Gastrocnemius medialis (tissue), 4 donors: ENCODE measurements around the gene ENOSF1. TPM values are rescaled to one million over a fixed set of nuclear protein-coding genes. Genes with fewer than 3 reads are reported as not detected.
A peak's percentile ranks its signal among the peaks of the same experiment; 100 is the strongest.
"Not testable (repeated sequence)": the region's sequence is repeated elsewhere in the genome, so short reads cannot be mapped to it uniquely, and the experiment has no call there.

Experiments used
- ATAC-seq, 2 donors: fragments of 150-250 bp; one replicate each; pipeline ENCODE4 v1.9.1; 2016
- DNase-seq, 2 donors: peaks; one replicate each; pipeline ENCODE4 v3.0.0-alpha.2; 2019
- H3K27ac ChIP-seq, 4 donors: fragments of 200-600 bp; sonication (generic); 1 replicate in 1 of 4; 2 replicates in 3 of 4; pipeline ENCODE4 v1.5.1; 2016 to 2018; ENCODE audit warnings: mild to moderate bottlenecking in 2 of 4, moderate library complexity in 1 of 4
- H3K27me3 ChIP-seq, 3 donors: fragments of 200-600 bp; sonication (generic) in 2 of 3; 1 replicate in 1 of 3; 2 replicates in 2 of 3; pipeline versions ENCODE4 v1.5.1 to v1.6.0; 2016 to 2019; ENCODE audit warnings: mild to moderate bottlenecking in 1 of 3, moderate library complexity in 1 of 3
- H3K36me3 ChIP-seq, 2 donors: fragments of 200-600 bp; sonication (generic) in 1 of 2; one replicate each; pipeline ENCODE4 v1.5.1; 2017 to 2018
- H3K4me1 ChIP-seq, 2 donors: fragments of 200-600 bp; sonication (generic) in 1 of 2; one replicate each; pipeline ENCODE4 v1.5.1; 2016 to 2017; ENCODE audit warnings: mild to moderate bottlenecking in 2 of 2
- H3K4me3 ChIP-seq, 4 donors: fragments of 200-600 bp; sonication (generic) in 3 of 4; 1 replicate in 1 of 4; 2 replicates in 3 of 4; pipeline ENCODE4 v1.5.1; 2016 to 2019; ENCODE audit warnings: mild to moderate bottlenecking in 2 of 4
- H3K9me3 ChIP-seq, 3 donors: fragments of 200-600 bp; sonication (generic) in 2 of 3; 1 replicate in 1 of 3; 2 replicates in 2 of 3; pipeline ENCODE4 v1.5.1; 2016 to 2019
- CTCF ChIP-seq, 5 experiments: fragments of 450-650 bp in 3 of 5; fragments of 200-600 bp in 2 of 5; sonication (generic) in 2 of 5; IDR thresholded peaks in 4 of 5; conservative IDR thresholded peaks in 1 of 5; 1 replicate in 4 of 5; 2 replicates in 1 of 5; pipeline ENCODE4 v1.5.1; 2016 to 2019; ENCODE audit warnings: antibody characterized with exemption in 5 of 5, mild to moderate bottlenecking in 3 of 5, moderate library complexity in 3 of 5
- POLR2A ChIP-seq, 2 donors: fragments of 450-650 bp; IDR thresholded peaks; one replicate each; pipeline ENCODE4 v1.6.1; 2017; ENCODE audit warnings: antibody characterized with exemption in 2 of 2, mild to moderate bottlenecking in 2 of 2, moderate library complexity in 2 of 2
- in situ Hi-C, 4 donors: fragments of 200-750 bp; cut with MboI; loops; one replicate each; pipeline versions ENCODE4 v1.15.0 to v1.8.0; 2017; ENCODE audit warnings: low sequenced_read_pairs in 4 of 4
- intact Hi-C: fragments of 100-400 bp; cut with DNase I; formaldehyde crosslinking; loops from one replicate; pipeline ENCODE4 v1.15.1; 2023; ENCODE audit warnings: low total_unique reads
- total RNA-seq, 4 donors: library from RNA; depleted of rRNA; stranded (reverse); fragments of >200 nt; gene quantifications; one replicate each; pipeline versions ENCODE4 v1.1.0 to v1.2.3, GENCODE V29; 2016

ENOSF1 gene
- total RNA-seq: 10 to 100 TPM in 2 of 4 donors, 1 to 10 TPM in 2; 6.0 to 16.1 (median 10.3) TPM

GRCh38 chr18:712401-713134 lies at the start of gene ENOSF1:
TSS of gene ENOSF1 (minus strand) at chr18:712630. CDS start at chr18:712587, 43 bp downstream.
- in situ Hi-C loops (no loop called here), intact Hi-C loops (loop anchor here (5.0 kb wide), 1 partner anchor 100 kb away; the partner anchor contains the start of gene YES1)
- Histone ChIP-seq H3K27ac (peak within 1 kb of the TSS; percentile 69 to 82 (median 76)), H3K9me3 (no peaks in the 10 kb centered on the region), H3K4me1 (peaks cover 0 to 6% of the 10 kb centered on the region in 2 donors), H3K36me3 (no peaks in the 10 kb centered on the region), H3K4me3 (peak within 1 kb of the TSS; percentile 69 to 82 (median 76)), H3K27me3 (no peaks in the 10 kb centered on the region)
- ATAC-seq (peak; percentile 77), DNase-seq (peak; percentile 56 to 69)
- TF ChIP-seq POLR2A (IDR thresholded peaks at IDR 0.05): peak; percentile 40 to 49
- TF ChIP-seq CTCF (IDR thresholded peaks at IDR 0.05 in 4 of 5, conservative IDR thresholded peaks at IDR 0.05 in 1 of 5): peak; percentile 14 to 85 (median 65)

GRCh38 chr18:759864-760263 lies 47.4 kb upstream of the ENOSF1 start:
- H3K27me3 ChIP-seq, DNase-seq, H3K4me3 ChIP-seq, H3K9me3 ChIP-seq, ATAC-seq, H3K27ac ChIP-seq, in situ Hi-C loops, intact Hi-C loops, H3K4me1 ChIP-seq: not testable (repeated sequence)
- peaks cover 0 to 12% of the 10 kb centered on the region in 2 donors for H3K36me3 ChIP-seq

- Histone ChIP-seq H3K9me3 (no peaks in the 10 kb centered on the region), H3K4me1 (peaks cover 0 to 3% of the 10 kb centered on the region in 2 donors), H3K36me3 (peaks cover 0 to 12% of the 10 kb centered on the region in 2 donors), H3K4me3 (no peak overlapping the region), H3K27ac (no peak overlapping the region), H3K27me3 (no peaks in the 10 kb centered on the region)
- intact Hi-C loops (no loop called here), in situ Hi-C loops (no loop called here)
- DNase-seq (no peak), ATAC-seq (no peak)
- TF ChIP-seq POLR2A (IDR thresholded peaks at IDR 0.05): no peak
- TF ChIP-seq CTCF (IDR thresholded peaks at IDR 0.05 in 4 of 5, conservative IDR thresholded peaks at IDR 0.05 in 1 of 5): no peak
Observed at GRCh38 chr18:755506-755905, 43.1 kb upstream of the ENOSF1 start.

- no peak overlapping the region for H3K27ac ChIP-seq
- TF ChIP-seq CTCF (IDR thresholded peaks at IDR 0.05 in 4 of 5, conservative IDR thresholded peaks at IDR 0.05 in 1 of 5): no peak
- in situ Hi-C loops (no loop called here), intact Hi-C loops (no loop called here)
- DNase-seq (no peak), ATAC-seq (no peak)
- no peaks in the 10 kb centered on the region for H3K9me3 ChIP-seq
- H3K36me3 ChIP-seq: peaks cover 0 to 12% of the 10 kb centered on the region in 2 donors
- H3K4me1 ChIP-seq: peaks cover 0 to 3% of the 10 kb centered on the region in 2 donors
- H3K4me3 ChIP-seq: no peak overlapping the region
- no peaks in the 10 kb centered on the region for H3K27me3 ChIP-seq
Observed at GRCh38 chr18:754656-755055, 42.2 kb upstream of the ENOSF1 start.

GRCh38 chr18:750456-750855 lies 38.0 kb upstream of the ENOSF1 start:
- no peak for TF ChIP-seq POLR2A (IDR thresholded peaks at IDR 0.05)
- TF ChIP-seq CTCF (IDR thresholded peaks at IDR 0.05 in 4 of 5, conservative IDR thresholded peaks at IDR 0.05 in 1 of 5): no peak
- H3K36me3 ChIP-seq: peaks cover 0 to 18% of the 10 kb centered on the region in 2 donors
- peaks cover 0 to 3% of the 10 kb centered on the region in 2 donors for H3K4me1 ChIP-seq
- intact Hi-C loops (no loop called here), in situ Hi-C loops (no loop called here)
- no peaks in the 10 kb centered on the region for H3K9me3 ChIP-seq
- H3K27ac ChIP-seq: no peak overlapping the region
- ATAC-seq (no peak), DNase-seq (no peak)
- no peaks in the 10 kb centered on the region for H3K27me3 ChIP-seq
- H3K4me3 ChIP-seq: no peak overlapping the region
